GM12872 (cell line): ENCODE results near the gene GARNL3.

ENCODE experiments used
- TF ChIP-seq, protein P1 (sequence below): IDR thresholded peaks from 3 replicates; pipeline ENCODE4 v1.5.1; 2011; ENCODE audit warnings: low read depth, mild to moderate bottlenecking, low read length, moderate library complexity; ENCODE audit not compliant: insufficient read depth

GARNL3 gene

GRCh38 chr9:127269449-127269848 is 4.9 kb downstream of the GARNL3 start:
- TF ChIP-seq, protein P1, sequence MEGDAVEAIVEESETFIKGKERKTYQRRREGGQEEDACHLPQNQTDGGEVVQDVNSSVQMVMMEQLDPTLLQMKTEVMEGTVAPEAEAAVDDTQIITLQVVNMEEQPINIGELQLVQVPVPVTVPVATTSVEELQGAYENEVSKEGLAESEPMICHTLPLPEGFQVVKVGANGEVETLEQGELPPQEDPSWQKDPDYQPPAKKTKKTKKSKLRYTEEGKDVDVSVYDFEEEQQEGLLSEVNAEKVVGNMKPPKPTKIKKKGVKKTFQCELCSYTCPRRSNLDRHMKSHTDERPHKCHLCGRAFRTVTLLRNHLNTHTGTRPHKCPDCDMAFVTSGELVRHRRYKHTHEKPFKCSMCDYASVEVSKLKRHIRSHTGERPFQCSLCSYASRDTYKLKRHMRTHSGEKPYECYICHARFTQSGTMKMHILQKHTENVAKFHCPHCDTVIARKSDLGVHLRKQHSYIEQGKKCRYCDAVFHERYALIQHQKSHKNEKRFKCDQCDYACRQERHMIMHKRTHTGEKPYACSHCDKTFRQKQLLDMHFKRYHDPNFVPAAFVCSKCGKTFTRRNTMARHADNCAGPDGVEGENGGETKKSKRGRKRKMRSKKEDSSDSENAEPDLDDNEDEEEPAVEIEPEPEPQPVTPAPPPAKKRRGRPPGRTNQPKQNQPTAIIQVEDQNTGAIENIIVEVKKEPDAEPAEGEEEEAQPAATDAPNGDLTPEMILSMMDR: no peak

GRCh38 chr9:127273326-127273725 is 8.8 kb downstream of the GARNL3 start:
- TF ChIP-seq, protein P1: no peak

- TF ChIP-seq, protein P1: no peak
Observed at GRCh38 chr9:127277099-127277498, 12.5 kb downstream of the GARNL3 start.

GRCh38 chr9:127277770-127278169 is 13.2 kb downstream of the GARNL3 start:
- TF ChIP-seq, protein P1: no peak

GRCh38 chr9:127278372-127278771 is 13.8 kb downstream of the GARNL3 start:
- TF ChIP-seq, protein P1: no peak

GRCh38 chr9:127279717-127280285 is 15.2 kb downstream of the GARNL3 start:
- TF ChIP-seq, protein P1: no peak

GRCh38 chr9:127280880-127281660 is 16.5 kb downstream of the GARNL3 start:
- TF ChIP-seq, protein P1: no peak
